Spinal cord (tissue), 10 donors: ENCODE data around the gene P2RX2. TPM values are rescaled to one million over a fixed set of nuclear protein-coding genes. Genes with fewer than 3 reads are reported as not detected.
"Not testable (repeated sequence)": the region's sequence is repeated elsewhere in the genome, so short reads cannot be mapped to it uniquely, and the experiment has no call there.

Experiments
- DNase-seq, 6 donors: peaks; one replicate each; pipeline versions ENCODE4 v3.0.0 to v3.0.0-alpha.2; 2013 to 2015; ENCODE audit warnings: low spot score in 6 of 6, low read depth in 4 of 6
- H3K27ac ChIP-seq: one replicate; pipeline ENCODE4 v1.5.1; 2013; ENCODE audit warnings: low read depth, low read length, control low read depth
- H3K27me3 ChIP-seq: one replicate; pipeline ENCODE4 v1.6.1; 2013; ENCODE audit warnings: low read length; ENCODE audit not compliant: control insufficient read depth, insufficient read depth
- H3K36me3 ChIP-seq: one replicate; pipeline ENCODE4 v1.6.1; 2013; ENCODE audit warnings: low read length; ENCODE audit not compliant: control insufficient read depth, insufficient read depth
- H3K4me1 ChIP-seq: one replicate; pipeline ENCODE4 v1.6.1; 2013; ENCODE audit warnings: low read length; ENCODE audit not compliant: control insufficient read depth, insufficient read depth
- H3K4me3 ChIP-seq: one replicate; pipeline ENCODE4 v1.5.1; 2013; ENCODE audit warnings: low read depth, low read length, control low read depth
- H3K9me3 ChIP-seq: one replicate; pipeline ENCODE4 v1.6.1; 2013; ENCODE audit warnings: low read length; ENCODE audit not compliant: control insufficient read depth, insufficient read depth
- WGBS: methylation state at CpG from one replicate; pipeline ENCODE4 v1.1.5; 2013; ENCODE audit warnings: missing lambda C conversion rate; ENCODE audit not compliant: insufficient coverage; 5-methylcytosine and 5-hydroxymethylcytosine counted together
- polyA plus RNA-seq, 2 donors: library from polyadenylated mRNA; unstranded; fragments of 120-200 nt; gene quantifications; one replicate each; pipeline ENCODE4 v1.2.1, GENCODE V29; 2013; ENCODE audit not compliant: insufficient read length in 2 of 2
- total RNA-seq, 2 donors: library from RNA; depleted of rRNA in 1 of 2; stranded (reverse); fragments of 120-200 nt in 1 of 2; fragments of >200 nt in 1 of 2; gene quantifications; one replicate each; pipeline versions ENCODE4 v1.2.3 to v1.2.4, GENCODE V29; 2013 to 2014
- donor health status: healthy.

The P2RX2 gene
- total and polyA plus RNA-seq, 4 donors = 0.06 to 0.65 (median 0.34) TPM

- Histone ChIP-seq H3K36me3 (no peaks in the 10 kb centered on the region), H3K4me3 (no peak overlapping the region), H3K27ac (no peak overlapping the region), H3K9me3 (no peaks in the 10 kb centered on the region), H3K27me3 (peaks cover 6% of the 10 kb centered on the region), H3K4me1 (peaks cover 14% of the 10 kb centered on the region)
- 93% methylated on average over 43 of the region's 45 CpGs for WGBS
- no peak for DNase-seq
Measured at GRCh38 chr12:132591107-132591935, 27.3 kb upstream of the P2RX2 start.

- DNase-seq = no peak
- H3K27me3 ChIP-seq = peaks cover 6% of the 10 kb centered on the region
- H3K4me1 ChIP-seq = peaks cover 14% of the 10 kb centered on the region
- 89% methylated on average over 33 of the region's 38 CpGs for WGBS
- H3K36me3 ChIP-seq = no peaks in the 10 kb centered on the region
- H3K27ac ChIP-seq = no peak overlapping the region
- no peak overlapping the region for H3K4me3 ChIP-seq
- no peaks in the 10 kb centered on the region for H3K9me3 ChIP-seq
Measured at GRCh38 chr12:132592282-132592970, 26.1 kb upstream of the P2RX2 start.

GRCh38 chr12:132593071-132593470 is 25.5 kb upstream of the P2RX2 start:
- H3K27ac ChIP-seq = no peak overlapping the region
- no peak for DNase-seq
- 74% methylated on average over 21 of the region's 21 CpGs for WGBS
- H3K4me1 ChIP-seq = peaks cover 14% of the 10 kb centered on the region
- H3K27me3 ChIP-seq = peaks cover 6% of the 10 kb centered on the region
- no peak overlapping the region for H3K4me3 ChIP-seq
- no peaks in the 10 kb centered on the region for H3K36me3 ChIP-seq
- H3K9me3 ChIP-seq = no peaks in the 10 kb centered on the region

GRCh38 chr12:132593521-132593920 is 25.1 kb upstream of the P2RX2 start:
- Histone ChIP-seq H3K27me3 (peaks cover 6% of the 10 kb centered on the region), H3K27ac (no peak overlapping the region), H3K4me3 (no peak overlapping the region), H3K4me1 (peaks cover 15% of the 10 kb centered on the region), H3K36me3 (no peaks in the 10 kb centered on the region), H3K9me3 (no peaks in the 10 kb centered on the region)
- no peak for DNase-seq
- WGBS = 64% methylated on average over 17 of the region's 18 CpGs

- no peaks in the 10 kb centered on the region for H3K36me3 ChIP-seq
- no peaks in the 10 kb centered on the region for H3K9me3 ChIP-seq
- peaks cover 20% of the 10 kb centered on the region for H3K4me1 ChIP-seq
- WGBS = 20% methylated on average over 10 of the region's 11 CpGs
- no peak overlapping the region for H3K27ac ChIP-seq
- no peak overlapping the region for H3K4me3 ChIP-seq
- DNase-seq = peak; percentile 69 to 99 (median 90)
- H3K27me3 ChIP-seq = peaks cover 6% of the 10 kb centered on the region
Measured at GRCh38 chr12:132593938-132594358, 24.6 kb upstream of the P2RX2 start.

- WGBS = 75% methylated on average over 7 of the region's 11 CpGs
- no peaks in the 10 kb centered on the region for H3K9me3 ChIP-seq
- DNase-seq = no peak
Measured at GRCh38 chr12:132595183-132595582, 23.4 kb upstream of the P2RX2 start.

GRCh38 chr12:132596016-132596415 is 22.6 kb upstream of the P2RX2 start:
- H3K27ac ChIP-seq = no peak overlapping the region
- no peaks in the 10 kb centered on the region for H3K9me3 ChIP-seq
- H3K36me3 ChIP-seq = no peaks in the 10 kb centered on the region
- H3K4me3 ChIP-seq = no peak overlapping the region
- whole genome bisulfite sequencing = 75% methylated on average over 17 of the region's 18 CpGs
- DNase-seq = no peak
- H3K4me1 ChIP-seq = peaks cover 31% of the 10 kb centered on the region
- peaks cover 8% of the 10 kb centered on the region for H3K27me3 ChIP-seq

More at GRCh38 chr12:132595183-132595582, 23.4 kb upstream of the P2RX2 start:
- H3K4me3 ChIP-seq = no peak overlapping the region
- peaks cover 6% of the 10 kb centered on the region for H3K27me3 ChIP-seq
- H3K4me1 ChIP-seq = peaks cover 23% of the 10 kb centered on the region
- H3K27ac ChIP-seq = no peak overlapping the region
- no peaks in the 10 kb centered on the region for H3K36me3 ChIP-seq

- H3K27me3 ChIP-seq = peaks cover 14% of the 10 kb centered on the region
- peaks cover 38% of the 10 kb centered on the region for H3K4me1 ChIP-seq
- no peak overlapping the region for H3K4me3 ChIP-seq
- WGBS = 42% methylated on average over 1 of the region's 58 CpGs
- no peaks in the 10 kb centered on the region for H3K9me3 ChIP-seq
- no peaks in the 10 kb centered on the region for H3K36me3 ChIP-seq
- no peak overlapping the region for H3K27ac ChIP-seq
- peak in 3 of 6 donors; percentile 57 to 84 (median 79) for DNase-seq
Measured at GRCh38 chr12:132597333-132598316, 21.0 kb upstream of the P2RX2 start.

GRCh38 chr12:132599502-132599901 is 19.1 kb upstream of the P2RX2 start:
- 87% methylated on average over 4 of the region's 6 CpGs for WGBS
- Histone ChIP-seq H3K4me1 (peaks cover 42% of the 10 kb centered on the region), H3K27me3 (peaks cover 32% of the 10 kb centered on the region)
- not testable (repeated sequence) for H3K4me3 ChIP-seq, H3K27ac ChIP-seq, H3K36me3 ChIP-seq, DNase-seq, H3K9me3 ChIP-seq
